Skeletal muscle tissue (tissue), 4 donors: Measurements from ENCODE around the gene MIF4GD. TPM values are rescaled to one million over a fixed set of nuclear protein-coding genes. Genes with fewer than 3 reads are reported as not detected.
"Not testable (repeated sequence)": the region's sequence is repeated elsewhere in the genome, so short reads cannot be mapped to it uniquely, and the experiment has no call there.

Experiments used
- H3K27ac ChIP-seq: one replicate; pipeline ENCODE4 v1.7.0; 2013; ENCODE audit warnings: mild to moderate bottlenecking, low read depth, low read length, inconsistent platforms
- H3K27me3 ChIP-seq, 3 donors: one replicate each; pipeline ENCODE4 v1.7.0; 2013; ENCODE audit warnings: low read length in 3 of 3; ENCODE audit not compliant: control insufficient read depth in 3 of 3, insufficient read depth in 3 of 3
- H3K36me3 ChIP-seq, 3 donors: one replicate each; pipeline ENCODE4 v1.7.0; 2013; ENCODE audit warnings: low read length in 3 of 3; ENCODE audit not compliant: control insufficient read depth in 3 of 3, insufficient read depth in 3 of 3
- H3K4me1 ChIP-seq, 3 donors: one replicate each; pipeline ENCODE4 v1.7.0; 2013; ENCODE audit warnings: low read length in 3 of 3, mild to moderate bottlenecking in 3 of 3; ENCODE audit not compliant: control insufficient read depth in 3 of 3, insufficient read depth in 3 of 3
- H3K4me3 ChIP-seq, 3 donors: one replicate each; pipeline ENCODE4 v1.7.0; 2013; ENCODE audit warnings: low read length in 3 of 3
- H3K9ac ChIP-seq, 3 donors: one replicate each; pipeline ENCODE4 v1.7.0; 2013; ENCODE audit warnings: low read length in 3 of 3, mild to moderate bottlenecking in 3 of 3, moderate library complexity in 2 of 3, low read depth in 1 of 3
- H3K9me3 ChIP-seq, 3 donors: one replicate each; pipeline ENCODE4 v1.7.0; 2013; ENCODE audit warnings: low read length in 3 of 3; ENCODE audit not compliant: control insufficient read depth in 3 of 3
- total RNA-seq: library from RNA; depleted of rRNA; stranded (reverse); fragments of >200 nt; gene quantifications from one replicate; pipeline ENCODE4 v1.2.3, GENCODE V29; 2014
- donor health status: Osteomylitis.

Gene MIF4GD
- total RNA-seq, 1 donor from 2014 or later: 7.8 TPM

GRCh38 chr17:75289115-75289831 lies 18.2 kb upstream of the MIF4GD start, which contains the start of gene SLC25A19:
SLC25A19 (minus strand) TSS chr17:75289433; CDS start chr17:75286764, 2,669 bp downstream.
- H3K4me3 ChIP-seq: peak within 1 kb of the TSS; percentile 85 to 93 (median 93)
- H3K27ac ChIP-seq: peak within 1 kb of the TSS; percentile 85
- H3K36me3 ChIP-seq: peaks cover 11 to 14% (median 13%) of the 10 kb centered on the region in 3 donors
- H3K9me3 ChIP-seq: no peaks in the 10 kb centered on the region
- H3K27me3 ChIP-seq: no peaks in the 10 kb centered on the region
- H3K9ac ChIP-seq: peak within 1 kb of the TSS; percentile 88 to 94 (median 89)
- peaks cover 6 to 11% (median 7%) of the 10 kb centered on the region in 3 donors for H3K4me1 ChIP-seq

- peaks cover 11 to 14% (median 13%) of the 10 kb centered on the region in 3 donors for H3K36me3 ChIP-seq
- no peaks in the 10 kb centered on the region for H3K9me3 ChIP-seq
- peak overlapping the region; percentile 88 to 90 (median 89) for H3K9ac ChIP-seq
- peaks cover 6 to 11% (median 7%) of the 10 kb centered on the region in 3 donors for H3K4me1 ChIP-seq
- peak overlapping the region; percentile 85 for H3K27ac ChIP-seq
- H3K4me3 ChIP-seq: peak overlapping the region; percentile 85 to 93 (median 88)
- no peaks in the 10 kb centered on the region for H3K27me3 ChIP-seq
Observed at GRCh38 chr17:75288770-75289114, 17.7 kb upstream of the MIF4GD start.

- Histone ChIP-seq H3K4me3 (peak overlapping the region in 2 of 3 donors; percentile 88 to 93), H3K36me3 (peaks cover 13 to 15% (median 15%) of the 10 kb centered on the region in 3 donors), H3K27me3 (no peaks in the 10 kb centered on the region), H3K4me1 (peaks cover 6 to 11% (median 7%) of the 10 kb centered on the region in 3 donors), H3K27ac (peak overlapping the region; percentile 85), H3K9ac (peak overlapping the region in 2 of 3 donors; percentile 38 to 89), H3K9me3 (no peaks in the 10 kb centered on the region)
Observed at GRCh38 chr17:75288359-75288758, 17.3 kb upstream of the MIF4GD start.

GRCh38 chr17:75287221-75287620 lies 16.2 kb upstream of the MIF4GD start:
- Histone ChIP-seq H3K9me3 (no peaks in the 10 kb centered on the region), H3K4me3 (no peak overlapping the region), H3K9ac (no peak overlapping the region), H3K36me3 (peaks cover 16 to 19% (median 16%) of the 10 kb centered on the region in 3 donors), H3K27ac (no peak overlapping the region), H3K27me3 (no peaks in the 10 kb centered on the region), H3K4me1 (peaks cover 6 to 11% (median 7%) of the 10 kb centered on the region in 3 donors)

- Histone ChIP-seq H3K9me3 (no peaks in the 10 kb centered on the region), H3K4me1 (peaks cover 6 to 11% (median 7%) of the 10 kb centered on the region in 3 donors), H3K4me3 (no peak overlapping the region), H3K27ac (no peak overlapping the region), H3K9ac (no peak overlapping the region), H3K27me3 (no peaks in the 10 kb centered on the region), H3K36me3 (peaks cover 21 to 24% (median 23%) of the 10 kb centered on the region in 3 donors)
Observed at GRCh38 chr17:75285123-75285522, 14.1 kb upstream of the MIF4GD start.

- H3K9me3 ChIP-seq, H3K4me1 ChIP-seq, H3K27me3 ChIP-seq, H3K27ac ChIP-seq, H3K9ac ChIP-seq, H3K4me3 ChIP-seq: not testable (repeated sequence)
- peaks cover 17 to 21% (median 18%) of the 10 kb centered on the region in 3 donors for H3K36me3 ChIP-seq
Observed at GRCh38 chr17:75280189-75280588, 9.2 kb upstream of the MIF4GD start.

GRCh38 chr17:75277664-75278071 lies 6.6 kb upstream of the MIF4GD start:
- Histone ChIP-seq H3K4me1 (peaks cover under 1 to 4% (median 2%) of the 10 kb centered on the region in 3 donors), H3K27me3 (no peaks in the 10 kb centered on the region), H3K36me3 (peaks cover 20 to 25% (median 21%) of the 10 kb centered on the region in 3 donors), H3K9me3 (no peaks in the 10 kb centered on the region), H3K9ac (no peak overlapping the region), H3K4me3 (no peak overlapping the region), H3K27ac (no peak overlapping the region)

GRCh38 chr17:75273977-75274708 lies 3.1 kb upstream of the MIF4GD start:
- H3K4me3 ChIP-seq: no peak overlapping the region
- no peak overlapping the region for H3K9ac ChIP-seq
- no peaks in the 10 kb centered on the region for H3K9me3 ChIP-seq
- peaks cover 15 to 18% (median 15%) of the 10 kb centered on the region in 3 donors for H3K36me3 ChIP-seq
- H3K27me3 ChIP-seq: no peaks in the 10 kb centered on the region
- peaks cover 20 to 26% (median 22%) of the 10 kb centered on the region in 3 donors for H3K4me1 ChIP-seq
- no peak overlapping the region for H3K27ac ChIP-seq

GRCh38 chr17:75272848-75273184 lies 1.8 kb upstream of the MIF4GD start:
- Histone ChIP-seq H3K4me3 (no peak overlapping the region), H3K9me3 (no peaks in the 10 kb centered on the region), H3K27ac (no peak overlapping the region), H3K9ac (peak overlapping the region in 1 of 3 donors; percentile 95), H3K4me1 (peaks cover 21 to 29% (median 25%) of the 10 kb centered on the region in 3 donors), H3K36me3 (peaks cover 15 to 17% (median 15%) of the 10 kb centered on the region in 3 donors), H3K27me3 (no peaks in the 10 kb centered on the region)
